ENCODE measurements around the gene CASZ1.

Gene CASZ1

DNA sequence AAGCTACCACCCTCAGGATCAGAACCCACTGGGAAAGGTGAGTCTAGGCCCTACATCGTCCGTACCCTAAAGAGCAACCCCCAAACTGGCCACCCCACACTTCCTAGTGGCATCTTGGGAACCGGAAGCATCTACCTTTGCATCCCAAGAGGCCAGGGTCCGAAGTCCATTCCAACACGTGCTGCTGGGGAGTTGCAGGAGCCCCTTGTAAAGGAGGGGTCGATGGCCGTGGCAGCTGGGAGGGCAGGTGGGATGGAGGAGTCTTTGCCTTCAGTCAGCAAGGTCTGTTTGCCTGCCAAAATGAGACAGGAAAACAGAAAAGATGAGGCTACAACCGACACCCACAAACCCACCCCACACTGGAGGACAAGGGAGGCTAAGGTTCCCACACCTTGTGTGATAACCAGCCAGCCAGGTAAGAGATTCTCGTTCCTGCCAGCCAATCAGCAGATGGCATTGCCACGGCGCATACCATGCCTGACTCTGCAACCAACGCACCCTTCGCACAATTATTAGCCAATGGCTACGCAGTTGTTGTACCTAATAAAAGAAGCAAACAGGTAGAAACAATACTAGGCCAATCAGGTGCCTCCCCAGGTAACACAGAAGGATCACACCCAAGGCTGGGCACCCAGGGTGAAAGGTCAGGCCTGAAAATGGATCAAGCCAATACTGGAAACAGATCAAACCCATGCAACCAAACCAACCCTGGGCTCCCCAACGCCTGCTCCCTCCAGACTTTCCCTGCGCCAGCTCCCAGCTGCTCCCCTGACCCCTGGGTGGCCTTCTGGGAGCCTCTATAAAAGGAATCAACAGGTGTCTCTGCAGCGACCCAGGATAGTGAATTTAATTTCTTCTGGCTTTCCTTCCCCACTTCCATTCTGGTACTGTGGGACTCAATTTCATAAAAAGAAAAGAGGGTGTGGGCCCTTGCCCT lies 35.6 kb downstream of the CASZ1 start:
- peaks cover 3% of the 10 kb centered on the region for H3K27me3 ChIP-seq (ENCODE audit: insufficient read depth, low read length, poor library complexity)
- TF ChIP-seq EZH2 (IDR thresholded peaks at IDR 0.05; ENCODE audit: borderline replicate concordance, low read depth, low read length, severe bottlenecking): no peak
- TF ChIP-seq, protein P1, sequence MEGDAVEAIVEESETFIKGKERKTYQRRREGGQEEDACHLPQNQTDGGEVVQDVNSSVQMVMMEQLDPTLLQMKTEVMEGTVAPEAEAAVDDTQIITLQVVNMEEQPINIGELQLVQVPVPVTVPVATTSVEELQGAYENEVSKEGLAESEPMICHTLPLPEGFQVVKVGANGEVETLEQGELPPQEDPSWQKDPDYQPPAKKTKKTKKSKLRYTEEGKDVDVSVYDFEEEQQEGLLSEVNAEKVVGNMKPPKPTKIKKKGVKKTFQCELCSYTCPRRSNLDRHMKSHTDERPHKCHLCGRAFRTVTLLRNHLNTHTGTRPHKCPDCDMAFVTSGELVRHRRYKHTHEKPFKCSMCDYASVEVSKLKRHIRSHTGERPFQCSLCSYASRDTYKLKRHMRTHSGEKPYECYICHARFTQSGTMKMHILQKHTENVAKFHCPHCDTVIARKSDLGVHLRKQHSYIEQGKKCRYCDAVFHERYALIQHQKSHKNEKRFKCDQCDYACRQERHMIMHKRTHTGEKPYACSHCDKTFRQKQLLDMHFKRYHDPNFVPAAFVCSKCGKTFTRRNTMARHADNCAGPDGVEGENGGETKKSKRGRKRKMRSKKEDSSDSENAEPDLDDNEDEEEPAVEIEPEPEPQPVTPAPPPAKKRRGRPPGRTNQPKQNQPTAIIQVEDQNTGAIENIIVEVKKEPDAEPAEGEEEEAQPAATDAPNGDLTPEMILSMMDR (IDR thresholded peaks at IDR 0.05; ENCODE audit: borderline replicate concordance, extremely low read depth, low read length, poor library complexity, severe bottlenecking): no peak
- H4K20me1 ChIP-seq (ENCODE audit: insufficient read depth, low read length): 0 out of 2 replicates have a peak, but pooled peaks cover 5% of the 10 kb centered on the region
- no peak overlapping the region for H3K4me3 ChIP-seq (ENCODE audit: low read depth in 1 of 2, low read length in 2 of 2)
- no peak overlapping the region for H3K27ac ChIP-seq (ENCODE audit: low read length)
- H3K9me3 ChIP-seq (ENCODE audit: insufficient read depth, low read length, severe bottlenecking): no peaks in the 10 kb centered on the region
- H2AFZ ChIP-seq (ENCODE audit: low read depth, low read length): no peak overlapping the region
- H3K79me2 ChIP-seq (ENCODE audit: insufficient read depth, low read length): no peaks in the 10 kb centered on the region
- no peak overlapping the region for H3K4me2 ChIP-seq (ENCODE audit: insufficient read depth, low read length)
- no peak for ATAC-seq (ENCODE audit: insufficient read depth, low read depth)
- no peak for DNase-seq
- no peaks in the 10 kb centered on the region for H3K4me1 ChIP-seq (ENCODE audit: insufficient read depth, low read length)
- no peak overlapping the region for H3K9ac ChIP-seq (ENCODE audit: low read depth, low read length)
- no peaks in the 10 kb centered on the region for H3K36me3 ChIP-seq (ENCODE audit: insufficient read depth, low read length)

DNA sequence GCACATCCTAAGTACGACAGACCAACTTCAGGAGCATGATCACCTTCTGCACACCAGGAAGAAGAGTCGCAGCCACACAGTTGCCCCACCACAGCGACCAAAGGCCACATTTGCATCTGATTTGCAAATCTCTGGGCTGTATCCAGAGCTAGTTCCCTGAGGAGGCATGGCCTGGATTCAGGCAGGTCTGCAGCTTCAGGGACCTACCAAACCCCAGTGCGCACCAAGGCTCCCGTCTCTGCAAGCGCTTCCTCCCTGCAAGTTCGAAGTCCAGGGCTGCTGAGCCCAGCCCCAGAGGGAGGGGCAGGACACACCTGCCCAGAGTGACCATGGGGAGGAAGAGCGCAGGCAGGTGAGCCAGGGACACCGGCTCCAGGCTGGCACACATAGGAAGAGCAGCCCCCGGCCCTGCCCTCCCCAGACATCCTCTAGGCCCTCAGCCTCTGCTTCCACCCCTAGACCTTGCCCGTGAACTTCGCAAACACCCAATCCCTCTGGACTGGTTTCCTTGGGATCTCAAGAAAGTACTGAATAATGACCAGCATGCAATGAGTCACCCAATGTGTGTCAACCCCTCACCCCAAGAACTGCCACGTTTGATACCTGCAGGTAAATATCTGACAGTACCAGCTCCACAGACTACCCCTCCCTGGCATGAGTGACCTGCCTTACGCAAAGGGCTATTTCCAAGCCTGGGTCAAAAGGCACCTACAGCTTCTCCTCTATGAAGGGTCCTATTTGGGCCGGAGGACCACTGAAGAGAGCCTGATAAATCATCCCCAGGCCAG lies 36.8 kb downstream of the CASZ1 start:
- TF ChIP-seq, protein P1 (IDR thresholded peaks at IDR 0.05; ENCODE audit: borderline replicate concordance, extremely low read depth, low read length, poor library complexity, severe bottlenecking): no peak
- no peak overlapping the region for H3K27ac ChIP-seq (ENCODE audit: low read length)
- peaks cover 2% of the 10 kb centered on the region; the same call in 1 of the 2 replicates for H3K4me1 ChIP-seq (ENCODE audit: insufficient read depth, low read length)
- no peaks in the 10 kb centered on the region for H3K79me2 ChIP-seq (ENCODE audit: insufficient read depth, low read length)
- no peak overlapping the region for H3K9ac ChIP-seq (ENCODE audit: low read depth, low read length)
- DNase-seq (no peak), ATAC-seq (ENCODE audit: insufficient read depth, low read depth) (no peak)
- H4K20me1 ChIP-seq (ENCODE audit: insufficient read depth, low read length): peaks cover 11% of the 10 kb centered on the region; the same call in 1 of the 2 replicates
- no peaks in the 10 kb centered on the region for H3K36me3 ChIP-seq (ENCODE audit: insufficient read depth, low read length)
- H2AFZ ChIP-seq (ENCODE audit: low read depth, low read length): no peak overlapping the region
- peaks cover 3% of the 10 kb centered on the region for H3K27me3 ChIP-seq (ENCODE audit: insufficient read depth, low read length, poor library complexity)
- H3K4me2 ChIP-seq (ENCODE audit: insufficient read depth, low read length): no peak overlapping the region
- no peaks in the 10 kb centered on the region for H3K9me3 ChIP-seq (ENCODE audit: insufficient read depth, low read length, severe bottlenecking)
- H3K4me3 ChIP-seq (ENCODE audit: low read depth in 1 of 2, low read length in 2 of 2): no peak overlapping the region

DNA sequence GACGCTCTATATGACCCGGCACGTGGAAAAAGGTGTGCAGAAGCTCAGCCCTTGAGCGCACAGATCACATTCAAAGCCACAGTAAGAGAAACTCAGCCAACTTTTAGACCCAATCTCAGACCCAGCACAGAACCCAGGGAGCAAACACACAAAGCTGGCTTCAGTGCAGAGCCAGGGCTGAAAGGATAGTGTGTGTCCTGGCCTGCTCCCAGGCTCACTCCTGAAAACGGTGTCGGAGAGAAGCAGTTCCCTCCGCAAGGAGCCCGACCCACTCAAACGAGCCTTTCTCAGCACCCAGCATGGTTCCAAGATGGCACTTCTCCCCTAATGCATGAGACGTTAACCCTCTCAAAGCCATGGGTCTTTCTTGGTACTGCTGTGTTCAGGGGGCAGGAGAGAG lies 39.6 kb downstream of the CASZ1 start:
- Histone ChIP-seq H3K79me2 (ENCODE audit: insufficient read depth, low read length) (no peaks in the 10 kb centered on the region), H3K36me3 (ENCODE audit: insufficient read depth, low read length) (no peaks in the 10 kb centered on the region), H3K9me3 (ENCODE audit: insufficient read depth, low read length, severe bottlenecking) (no peaks in the 10 kb centered on the region), H2AFZ (ENCODE audit: low read depth, low read length) (no peak overlapping the region), H3K4me3 (ENCODE audit: low read depth in 1 of 2, low read length in 2 of 2) (no peak overlapping the region), H3K27ac (ENCODE audit: low read length) (no peak overlapping the region), H3K9ac (ENCODE audit: low read depth, low read length) (no peak overlapping the region), H4K20me1 (ENCODE audit: insufficient read depth, low read length) (peaks cover 11% of the 10 kb centered on the region; the same call in 1 of the 2 replicates), H3K4me1 (ENCODE audit: insufficient read depth, low read length) (peaks cover 2% of the 10 kb centered on the region; the same call in 1 of the 2 replicates), H3K27me3 (ENCODE audit: insufficient read depth, low read length, poor library complexity) (peaks cover 8% of the 10 kb centered on the region), H3K4me2 (ENCODE audit: insufficient read depth, low read length) (no peak overlapping the region)
- ATAC-seq (ENCODE audit: insufficient read depth, low read depth) (no peak), DNase-seq (no peak)
- TF ChIP-seq EZH2 (IDR thresholded peaks at IDR 0.05; ENCODE audit: borderline replicate concordance, low read depth, low read length, severe bottlenecking): no peak
- TF ChIP-seq, protein P1 (IDR thresholded peaks at IDR 0.05; ENCODE audit: borderline replicate concordance, extremely low read depth, low read length, poor library complexity, severe bottlenecking): no peak

Data from DND-41 (cell line).